DOHH2 (cell line): ENCODE data around the gene RANBP10.
"Not testable (repeated sequence)": the region's sequence is repeated elsewhere in the genome, so short reads cannot be mapped to it uniquely, and the experiment has no call there.

ENCODE experiments used
- H3F3A ChIP-seq: fragments of 200-600 bp; sonication (generic), shearing (Covaris generic); 2 replicates; pipeline ENCODE4 v1.6.0; 2016; ENCODE audit warnings: antibody characterized with exemption, mild to moderate bottlenecking; ENCODE audit not compliant: control insufficient read depth, insufficient read depth
- H3K27ac ChIP-seq: fragments of 200-600 bp; sonication (generic); 2 replicates; pipeline ENCODE4 v1.5.1; 2014; ENCODE audit warnings: low read depth, mild to moderate bottlenecking, low read length, moderate library complexity
- H3K27me3 ChIP-seq: fragments of 200-600 bp; sonication (generic); 2 replicates; pipeline ENCODE4 v1.6.1; 2014; ENCODE audit warnings: mild to moderate bottlenecking, low read length, mixed read lengths; ENCODE audit not compliant: control insufficient read depth
- H3K36me3 ChIP-seq: fragments of 200-600 bp; sonication (generic); 2 replicates; pipeline ENCODE4 v1.6.1; 2014; ENCODE audit warnings: mild to moderate bottlenecking, low read length, moderate library complexity, mixed read lengths; ENCODE audit not compliant: control insufficient read depth
- H3K4me1 ChIP-seq: fragments of 200-600 bp; sonication (generic); 2 replicates; pipeline ENCODE4 v1.6.1; 2014; ENCODE audit warnings: mild to moderate bottlenecking, low read length, mixed read lengths; ENCODE audit not compliant: control insufficient read depth
- H3K4me2 ChIP-seq: fragments of 200-600 bp; sonication (generic); 2 replicates; pipeline ENCODE4 v1.6.0; 2014; ENCODE audit warnings: mild to moderate bottlenecking, low read length, moderate library complexity
- H3K4me3 ChIP-seq: fragments of 200-600 bp; sonication (generic); 2 replicates; pipeline ENCODE4 v1.5.1; 2014; ENCODE audit warnings: mild to moderate bottlenecking, low read length, mixed read lengths
- H3K79me2 ChIP-seq: fragments of 200-600 bp; sonication (generic); 2 replicates; pipeline ENCODE4 v1.6.1; 2014; ENCODE audit warnings: mild to moderate bottlenecking, low read length, mixed read lengths; ENCODE audit not compliant: control insufficient read depth
- H3K9me2 ChIP-seq: fragments of 200-600 bp; sonication (generic); replicated peaks from 2 replicates; pipeline ENCODE4 v1.6.1; 2014; ENCODE audit warnings: mild to moderate bottlenecking, low read length, mixed read lengths; ENCODE audit not compliant: control insufficient read depth
- H3K9me3 ChIP-seq: fragments of 200-600 bp; sonication (generic); 2 replicates; pipeline ENCODE4 v1.6.1; 2014; ENCODE audit warnings: antibody characterized with exemption, low read length, mixed read lengths; ENCODE audit not compliant: control insufficient read depth, insufficient read depth
- H4K20me1 ChIP-seq: fragments of 200-600 bp; sonication (generic); 2 replicates; pipeline ENCODE4 v1.6.0; 2014; ENCODE audit warnings: low read depth, mild to moderate bottlenecking, antibody characterized with exemption, low read length, moderate library complexity; ENCODE audit not compliant: control insufficient read depth, insufficient read depth
- EZH2phosphoT487 ChIP-seq: fragments of 200-600 bp; sonication (generic); IDR thresholded peaks from 2 replicates; pipeline ENCODE4 v1.6.1; 2017; ENCODE audit warnings: borderline replicate concordance, mild to moderate bottlenecking, antibody characterized with exemption, low read length, moderate library complexity, mixed read lengths
- TF ChIP-seq, protein P1 (sequence below): fragments of 200-600 bp; sonication (generic); IDR thresholded peaks from one replicate; pipeline ENCODE4 v1.5.1; 2014; ENCODE audit warnings: antibody characterized with exemption, mild to moderate bottlenecking, low read depth, low read length; ENCODE audit not compliant: poor library complexity, severe bottlenecking

Gene RANBP10

GRCh38 chr16:67841198-67841815 lies 34.9 kb upstream of the RANBP10 start:
- no peaks in the 10 kb centered on the region for H3K27me3 ChIP-seq
- H3K9me2 ChIP-seq = no peaks in the 10 kb centered on the region
- peaks cover 7% of the 10 kb centered on the region; the same call in 1 of the 2 replicates for H3F3A ChIP-seq
- H3K4me3 ChIP-seq = peak overlapping the region; percentile 95
- peaks cover 13% of the 10 kb centered on the region for H3K36me3 ChIP-seq
- no peaks in the 10 kb centered on the region for H3K9me3 ChIP-seq
- peaks cover 7% of the 10 kb centered on the region; the same call in 1 of the 2 replicates for H4K20me1 ChIP-seq
- H3K79me2 ChIP-seq = peaks cover 38% of the 10 kb centered on the region
- TF ChIP-seq EZH2phosphoT487 = no peak
- TF ChIP-seq, protein P1, sequence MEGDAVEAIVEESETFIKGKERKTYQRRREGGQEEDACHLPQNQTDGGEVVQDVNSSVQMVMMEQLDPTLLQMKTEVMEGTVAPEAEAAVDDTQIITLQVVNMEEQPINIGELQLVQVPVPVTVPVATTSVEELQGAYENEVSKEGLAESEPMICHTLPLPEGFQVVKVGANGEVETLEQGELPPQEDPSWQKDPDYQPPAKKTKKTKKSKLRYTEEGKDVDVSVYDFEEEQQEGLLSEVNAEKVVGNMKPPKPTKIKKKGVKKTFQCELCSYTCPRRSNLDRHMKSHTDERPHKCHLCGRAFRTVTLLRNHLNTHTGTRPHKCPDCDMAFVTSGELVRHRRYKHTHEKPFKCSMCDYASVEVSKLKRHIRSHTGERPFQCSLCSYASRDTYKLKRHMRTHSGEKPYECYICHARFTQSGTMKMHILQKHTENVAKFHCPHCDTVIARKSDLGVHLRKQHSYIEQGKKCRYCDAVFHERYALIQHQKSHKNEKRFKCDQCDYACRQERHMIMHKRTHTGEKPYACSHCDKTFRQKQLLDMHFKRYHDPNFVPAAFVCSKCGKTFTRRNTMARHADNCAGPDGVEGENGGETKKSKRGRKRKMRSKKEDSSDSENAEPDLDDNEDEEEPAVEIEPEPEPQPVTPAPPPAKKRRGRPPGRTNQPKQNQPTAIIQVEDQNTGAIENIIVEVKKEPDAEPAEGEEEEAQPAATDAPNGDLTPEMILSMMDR = no peak
- peaks cover 37% of the 10 kb centered on the region for H3K4me1 ChIP-seq
- H3K27ac ChIP-seq = no peak overlapping the region
- H3K4me2 ChIP-seq = peak overlapping the region; percentile 78

DNA sequence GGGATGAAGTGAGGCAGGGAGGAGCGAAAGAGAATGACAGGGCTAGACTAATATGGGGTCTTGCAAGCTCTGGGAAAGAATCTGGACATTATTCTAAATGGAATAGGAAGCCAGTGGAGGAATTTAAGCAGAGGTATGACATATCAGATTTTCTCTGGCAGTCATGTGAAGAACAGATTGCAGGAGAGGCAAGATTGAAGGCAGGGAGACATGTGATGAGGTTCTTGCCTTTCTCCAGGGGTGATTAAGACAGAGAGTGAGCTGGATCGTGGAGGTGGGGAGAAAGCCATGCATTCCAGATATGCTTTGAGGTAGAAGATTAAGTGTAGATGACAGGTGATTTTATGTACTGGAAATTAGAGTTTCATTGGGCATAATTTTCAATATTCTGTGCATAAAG lies 31.5 kb upstream of the RANBP10 start:
- Histone ChIP-seq H3K9me3 (no peaks in the 10 kb centered on the region), H3K9me2 (no peaks in the 10 kb centered on the region)

GRCh38 chr16:67837190-67837589 lies 30.8 kb upstream of the RANBP10 start:
- H4K20me1 ChIP-seq, H3K9me3 ChIP-seq, H3K4me2 ChIP-seq, H3K36me3 ChIP-seq, H3K9me2 ChIP-seq, H3K4me3 ChIP-seq, H3K27me3 ChIP-seq, H3F3A ChIP-seq, H3K27ac ChIP-seq: not testable (repeated sequence)
- peaks cover 13% of the 10 kb centered on the region for H3K79me2 ChIP-seq
- peaks cover 19% of the 10 kb centered on the region for H3K4me1 ChIP-seq

More for the DNA sequence above, 31.5 kb upstream of the RANBP10 start:
- no peaks in the 10 kb centered on the region for H3F3A ChIP-seq
- H3K79me2 ChIP-seq = peaks cover 12% of the 10 kb centered on the region
- no peaks in the 10 kb centered on the region for H3K27me3 ChIP-seq
- no peak overlapping the region for H3K4me3 ChIP-seq
- no peak overlapping the region for H3K4me2 ChIP-seq
- H3K36me3 ChIP-seq = no peaks in the 10 kb centered on the region
- no peaks in the 10 kb centered on the region for H4K20me1 ChIP-seq
- no peak overlapping the region for H3K27ac ChIP-seq
- peaks cover 14% of the 10 kb centered on the region for H3K4me1 ChIP-seq
- TF ChIP-seq, protein P1 = no peak
- no peak for TF ChIP-seq EZH2phosphoT487

- Histone ChIP-seq H3K4me1 (peaks cover 14% of the 10 kb centered on the region), H3K27ac (no peak overlapping the region), H3K36me3 (peaks cover 27% of the 10 kb centered on the region), H3K9me3 (no peaks in the 10 kb centered on the region), H3K4me2 (peak overlapping the region; percentile 94), H3K9me2 (no peaks in the 10 kb centered on the region), H4K20me1 (no peaks in the 10 kb centered on the region), H3F3A (no peaks in the 10 kb centered on the region), H3K27me3 (no peaks in the 10 kb centered on the region), H3K79me2 (peaks cover 13% of the 10 kb centered on the region), H3K4me3 (peak overlapping the region; percentile 78)
- TF ChIP-seq, protein P1 = no peak
- no peak for TF ChIP-seq EZH2phosphoT487
These were observed 27.9 kb upstream of the RANBP10 start for GRCh38 chr16:67834242-67834614.
